K562 (cell line): ENCODE results near the gene SSR2. TPM values are rescaled to one million over a fixed set of nuclear protein-coding genes. Genes with fewer than 3 reads are reported as not detected.

Source experiments
- DPF2 ChIP-seq: fragments of 450-650 bp; IDR thresholded peaks from 2 replicates; pipeline ENCODE4 v1.6.1; 2016
- HSF4 ChIP-seq: fragments of 250-450 bp; sonication (Bioruptor Pico); IDR thresholded peaks from 2 replicates; pipeline ENCODE4 v2.1.2; 2022; ENCODE audit warnings: mild to moderate bottlenecking, moderate library complexity, borderline replicate concordance
- JUNB ChIP-seq: fragments of 450-650 bp; formaldehyde crosslinking; conservative IDR thresholded peaks from 2 replicates; pipeline ENCODE4 v1.4.0; 2020; ENCODE audit warnings: mild to moderate bottlenecking
- L3MBTL2 ChIP-seq: fragments of 450-650 bp; IDR thresholded peaks from 2 replicates; pipeline ENCODE4 v1.6.1; 2016; ENCODE audit warnings: mild to moderate bottlenecking, moderate library complexity
- MAFF ChIP-seq: IDR thresholded peaks from 2 replicates; pipeline ENCODE4 v1.6.1; 2012; ENCODE audit warnings: low read length, improper control_type of control experiment
- MBD2 ChIP-seq: sonication (generic); IDR thresholded peaks from 2 replicates; pipeline ENCODE4 v1.6.1; 2016; ENCODE audit warnings: low read depth, borderline replicate concordance
- PTBP1 ChIP-seq: fragments of 200-400 bp; formaldehyde crosslinking; IDR thresholded peaks from 2 replicates; pipeline ENCODE4 v1.6.1; 2017; ENCODE audit warnings: low read depth, low read length
- SMARCA5 ChIP-seq: fragments of 450-650 bp; IDR thresholded peaks from 2 replicates; pipeline ENCODE4 v1.6.1; 2016
- TCF3 ChIP-seq: sonication (generic); formaldehyde crosslinking; IDR thresholded peaks from 2 replicates; pipeline ENCODE4 v1.4.0; 2020; ENCODE audit warnings: mild to moderate bottlenecking, missing genetic modification reagents
- TEAD2 ChIP-seq: fragments of 450-650 bp; IDR thresholded peaks from 2 replicates; pipeline ENCODE4 v1.6.1; 2016; ENCODE audit warnings: missing genetic modification characterization, control low read depth, missing compliant biosample characterization
- ZNF318 ChIP-seq, 2 experiments: fragments of 450-650 bp; IDR thresholded peaks; 2 replicates each; pipeline ENCODE4 v1.6.1; 2016; ENCODE audit warnings: mild to moderate bottlenecking in 2 of 2, borderline replicate concordance in 1 of 2, low read depth in 1 of 2, moderate library complexity in 1 of 2
- ZNF592 ChIP-seq: fragments of 450-650 bp; IDR thresholded peaks from 2 replicates; pipeline ENCODE4 v1.6.1; 2017; ENCODE audit warnings: antibody characterized with exemption, mild to moderate bottlenecking
- polyA plus RNA-seq, 8 experiments: library from polyadenylated mRNA; depleted of rRNA in 4 of 8; stranded (reverse) in 5 of 8; unstranded in 3 of 8; fragments of >200 nt; fragmentation: Nextera tagmentation in 2 of 8; fragmentation: Illumina TruSeq in 1 of 8; extraction: Ambion mirVana in 2 of 8; extraction: Trizol in 1 of 8; gene quantifications; 2 replicates each; pipeline versions ENCODE4 v1.2.1 to v1.2.3, GENCODE V29; 2011 to 2014; ENCODE audit warnings: inconsistent platforms in 1 of 8, missing spikeins in 1 of 8
- total RNA-seq, 7 experiments: library from RNA; depleted of rRNA in 6 of 7; stranded (reverse); fragments of >200 nt in 6 of 7; fragmentation: Illumina TruSeq in 2 of 7; extraction: Trizol in 2 of 7; gene quantifications; 2 replicates each; pipeline versions ENCODE4 v1.2.1 to v1.2.3, GENCODE V29; 2011 to 2021; ENCODE audit warnings: low replicate concordance in 1 of 7
- TF ChIP-seq, protein P1 (sequence below), 2 experiments: IDR thresholded peaks; 2 replicates each; pipeline ENCODE4 v1.6.1; 2011; ENCODE audit warnings: borderline replicate concordance in 1 of 2, control low read depth in 1 of 2, low read depth in 1 of 2, low read length in 1 of 2, mild to moderate bottlenecking in 1 of 2, mixed read lengths in 1 of 2, moderate library complexity in 1 of 2; ENCODE audit not compliant: insufficient read depth in 1 of 2, insufficient read length in 1 of 2, poor library complexity in 1 of 2, severe bottlenecking in 1 of 2; ENCODE audit errors: extremely low read depth in 1 of 2

SSR2 gene
- total and polyA plus RNA-seq, 9 of the 15 experiments (the other 6 are each of a cell fraction or from before 2014, with no cell fraction given), result 161 to 411 (median 240) TPM

- TF ChIP-seq ZNF318 (IDR thresholded peaks at IDR 0.05; ENCODE audit: borderline replicate concordance in 1 of 2, low read depth in 1 of 2) (peak in 1 of 2 experiments; percentile 87; a peak in 2 of 4 replicates), PTBP1 (no peak), MAFF (no peak), TEAD2 (tag) (no peak), ZNF592 (peak; percentile 77), MBD2 (peak; percentile 20; the same call in 1 of the 2 replicates), DPF2 (peak; percentile 78), L3MBTL2 (peak; percentile 64; the same call in 1 of the 2 replicates), HSF4 (CRISPR knock-in tag) (no peak), JUNB (CRISPR knock-in tag) (no peak), TCF3 (CRISPR knock-in tag) (no peak; the same call in 1 of the 2 replicates), SMARCA5 (peak; percentile 72; the same call in 1 of the 2 replicates)
- TF ChIP-seq, protein P1, sequence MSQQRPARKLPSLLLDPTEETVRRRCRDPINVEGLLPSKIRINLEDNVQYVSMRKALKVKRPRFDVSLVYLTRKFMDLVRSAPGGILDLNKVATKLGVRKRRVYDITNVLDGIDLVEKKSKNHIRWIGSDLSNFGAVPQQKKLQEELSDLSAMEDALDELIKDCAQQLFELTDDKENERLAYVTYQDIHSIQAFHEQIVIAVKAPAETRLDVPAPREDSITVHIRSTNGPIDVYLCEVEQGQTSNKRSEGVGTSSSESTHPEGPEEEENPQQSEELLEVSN (IDR thresholded peaks at IDR 0.05; ENCODE audit: borderline replicate concordance in 1 of 2, extremely low read depth in 1 of 2, insufficient read depth in 1 of 2, insufficient read length in 1 of 2, low read depth in 1 of 2, low read length in 1 of 2, poor library complexity in 1 of 2, severe bottlenecking in 1 of 2), result peak; percentile 55 to 80
Measured at GRCh38 chr1:155970531-155971167, 50.1 kb downstream of the SSR2 start (continued).
